Right lobe of liver (tissue), 6 donors: ENCODE measurements around the gene SARNP. TPM values are rescaled to one million over a fixed set of nuclear protein-coding genes. Genes with fewer than 3 reads are reported as not detected.

Experiments
- ATAC-seq, 4 donors: fragments of 200-7000 bp; cut with Tn5 transposase; one replicate each; pipeline ENCODE4 v1.9.1; 2020; ENCODE audit warnings: mild to moderate bottlenecking in 4 of 4, moderate library complexity in 4 of 4
- DNase-seq, 3 donors: peaks; one replicate each; pipeline ENCODE4 v3.0.0-alpha.2; 2020
- H3K27ac ChIP-seq, 3 donors: fragments of 200-600 bp; one replicate each; pipeline ENCODE4 v1.8.0; 2022
- H3K27me3 ChIP-seq, 2 donors: fragments of 200-600 bp; one replicate each; pipeline ENCODE4 v1.8.0; 2022
- H3K36me3 ChIP-seq, 4 donors: fragments of 200-600 bp; sonication (generic) in 1 of 4; one replicate each; pipeline versions ENCODE4 v1.5.1 to v1.8.0; 2017 to 2022; ENCODE audit warnings: control low read depth in 1 of 4
- H3K4me1 ChIP-seq, 4 donors: fragments of 200-600 bp; sonication (generic) in 1 of 4; one replicate each; pipeline versions ENCODE4 v1.5.1 to v1.8.0; 2017 to 2022; ENCODE audit warnings: control low read depth in 1 of 4
- H3K4me3 ChIP-seq, 3 donors: fragments of 200-600 bp; one replicate each; pipeline ENCODE4 v1.8.0; 2022
- H3K9me3 ChIP-seq, 4 donors: fragments of 200-600 bp; sonication (generic) in 1 of 4; one replicate each; pipeline versions ENCODE4 v1.5.1 to v1.8.0; 2017 to 2022; ENCODE audit warnings: control low read depth in 1 of 4
- CTCF ChIP-seq, 4 donors: fragments of 200-600 bp in 3 of 4; fragments of 450-650 bp in 1 of 4; IDR thresholded peaks; one replicate each; pipeline versions ENCODE4 v1.5.1 to v1.8.0; 2016 to 2022; ENCODE audit warnings: antibody characterized with exemption in 4 of 4, mild to moderate bottlenecking in 2 of 4
- POLR2A ChIP-seq: fragments of 450-650 bp; IDR thresholded peaks from one replicate; pipeline ENCODE4 v1.6.1; 2017; ENCODE audit warnings: antibody characterized with exemption, mild to moderate bottlenecking
- WGBS: methylation state at CpG from one replicate; pipeline ENCODE4 v1.1.6; 2018; ENCODE audit warnings: low coverage, low lambda C conversion rate; ENCODE audit not compliant: insufficient coverage; ENCODE audit errors: missing lambda C conversion rate; 5-methylcytosine and 5-hydroxymethylcytosine counted together
- intact Hi-C, 2 donors: fragments of 100-400 bp; cut with DNase I; formaldehyde crosslinking; loops; one replicate each; pipeline versions ENCODE4 v1.11.2 to v1.14.1; 2022
- total RNA-seq, 6 experiments: library from RNA; depleted of rRNA in 2 of 6; stranded (reverse); fragments of >200 nt in 2 of 6; fragmentation: NEBNext Ultra II Directional in 3 of 6; extraction: Animal tissue kit (Norgen Biotek cat#: 25700) in 3 of 6; gene quantifications; one replicate each; pipeline versions ENCODE4 v1.1.0 to v1.2.4, GENCODE V29; 2016 to 2023
- donor health status: DM: no; HTN: yes; CAD: no.
- donor health status: DM: no; HTN: no; CAD: no.
- donor health status: DM: no; HTN: no; CAD: no.
- donor health status: DM: no; HTN: yes; CAD: no.
- donor health status: DM: no; HTN: yes; CAD: no.

The SARNP gene
- total RNA-seq, 6 experiments from 2014 or later, result 11.3 to 22.3 (median 17.0) TPM

- peak; percentile 15 to 67 (median 46) for ATAC-seq
- Histone ChIP-seq H3K9me3 (no peaks in the 10 kb centered on the region), H3K4me1 (peaks cover 0 to 63% (median 2%) of the 10 kb centered on the region in 4 donors), H3K27ac (peak overlapping the region in 2 of 3 donors; percentile 2 to 59), H3K36me3 (no peaks in the 10 kb centered on the region), H3K27me3 (no peaks in the 10 kb centered on the region), H3K4me3 (no peak overlapping the region)
- peak in 2 of 3 donors; percentile 73 to 77 for DNase-seq
- WGBS, result no CpG with 5 or more reads among the region's 1 CpG
- no peak for TF ChIP-seq CTCF (IDR thresholded peaks at IDR 0.05)
- TF ChIP-seq POLR2A, result no peak
- intact Hi-C loops, result no loop called here
These were observed 104.7 kb downstream of the SARNP start for GRCh38 chr12:55712700-55713415.

- intact Hi-C loops, result no loop called here
- Histone ChIP-seq H3K4me3 (no peak overlapping the region), H3K4me1 (peaks cover 0 to 64% (median 2%) of the 10 kb centered on the region in 4 donors), H3K9me3 (no peaks in the 10 kb centered on the region), H3K36me3 (no peaks in the 10 kb centered on the region), H3K27ac (peak overlapping the region in 2 of 3 donors; percentile 2 to 59), H3K27me3 (no peaks in the 10 kb centered on the region)
- TF ChIP-seq POLR2A (no peak), CTCF (IDR thresholded peaks at IDR 0.05) (no peak)
- DNase-seq (no peak), ATAC-seq (no peak)
- WGBS, result 62% methylated on average over 4 of the region's 4 CpGs
These were observed 105.6 kb downstream of the SARNP start for GRCh38 chr12:55711786-55712553.

- H3K27me3 ChIP-seq, result no peaks in the 10 kb centered on the region
- DNase-seq, result no peak
- TF ChIP-seq POLR2A, result no peak
- no peak for TF ChIP-seq CTCF (IDR thresholded peaks at IDR 0.05)
- H3K27ac ChIP-seq, result no peak overlapping the region
- no peaks in the 10 kb centered on the region for H3K9me3 ChIP-seq
- intact Hi-C loops, result no loop called here
- H3K36me3 ChIP-seq, result no peaks in the 10 kb centered on the region
- no peak for ATAC-seq
- 29% methylated on average over 1 of the region's 3 CpGs for WGBS
- H3K4me1 ChIP-seq, result peaks cover 0 to 51% (median 0%) of the 10 kb centered on the region in 4 donors
- H3K4me3 ChIP-seq, result no peak overlapping the region
These were observed 108.8 kb downstream of the SARNP start for GRCh38 chr12:55708695-55709233.

- ATAC-seq (peak; percentile 65 to 88 (median 82)), DNase-seq (peak; percentile 74 to 78 (median 75))
- Histone ChIP-seq H3K36me3 (no peaks in the 10 kb centered on the region), H3K9me3 (no peaks in the 10 kb centered on the region), H3K27ac (no peak within 1 kb of the TSS), H3K27me3 (no peaks in the 10 kb centered on the region), H3K4me3 (peak within 1 kb of the TSS; percentile 50 to 56 (median 52)), H3K4me1 (peaks cover 0 to 44% (median 0%) of the 10 kb centered on the region in 4 donors)
- TF ChIP-seq POLR2A (no peak), CTCF (IDR thresholded peaks at IDR 0.05) (no peak)
- WGBS, result 2% methylated on average over 21 of the region's 39 CpGs
- intact Hi-C loops, result no loop called here
These were observed 109.5 kb downstream of the SARNP start, which contains the start of gene ITGA7 for GRCh38 chr12:55707841-55708694. Gene ITGA7 (minus strand): TSS chr12:55707904. CDS start chr12:55707682, 222 bp downstream.
